ENCODE measurements around the gene FOXA1. TPM values are rescaled to one million over a fixed set of nuclear protein-coding genes. Genes with fewer than 3 reads are reported as not detected.

Gene FOXA1
- total RNA-seq, 1 experiment from 2014 or later, result 11.2 TPM

DNA sequence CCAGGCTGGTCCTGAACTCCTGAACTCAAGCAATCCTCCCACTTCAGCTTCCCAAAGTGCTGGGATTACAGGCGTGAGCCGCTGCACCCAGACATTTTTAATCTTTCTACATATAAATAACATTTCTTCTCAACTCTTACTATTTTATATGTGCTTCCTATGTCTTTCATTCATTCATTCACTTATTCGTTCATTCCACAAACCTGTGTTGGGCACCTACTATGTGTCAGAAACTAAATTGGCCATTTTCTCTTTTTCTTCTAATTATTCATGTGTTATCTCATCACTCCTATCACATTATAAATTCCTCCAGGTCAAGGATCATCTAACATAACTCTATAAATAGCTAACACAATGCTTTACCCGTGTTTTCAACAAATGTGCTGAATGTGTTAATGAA lies 23.7 kb downstream of the FOXA1 start:
- no peak for TF ChIP-seq CTCF (IDR thresholded peaks at IDR 0.05; ENCODE audit: unreplicated experiment)
- no peak for DNase-seq (ENCODE audit: unreplicated experiment)
- BruUV-seq (replicated peaks), result no TSS peak
- POLR2A ChIA-PET, result no interaction called here
- no peak overlapping the region for H3K27ac Mint-ChIP-seq (ENCODE audit: low read depth, unreplicated experiment)
- H3K36me3 Mint-ChIP-seq (ENCODE audit: insufficient read depth, unreplicated experiment), result no peaks in the 10 kb centered on the region
- intact Hi-C loops (cut with micrococcal nuclease), result no loop called here
- CTCF ChIA-PET, result interaction anchor here (1.1 to 1.9 kb wide), 2 partner anchors 22 to 337 kb away, joined by 3 to 4 read pairs; no protein-coding TSS in a partner anchor
- H3K4me1 Mint-ChIP-seq (ENCODE audit: insufficient read depth, unreplicated experiment), result peaks cover 9% of the 10 kb centered on the region
- no peak overlapping the region for H3K4me3 Mint-ChIP-seq (ENCODE audit: unreplicated experiment)
- no peaks in the 10 kb centered on the region for H3K9me3 Mint-ChIP-seq (ENCODE audit: unreplicated experiment)
- no peaks in the 10 kb centered on the region for H3K27me3 Mint-ChIP-seq (ENCODE audit: insufficient read depth, unreplicated experiment)

DNA sequence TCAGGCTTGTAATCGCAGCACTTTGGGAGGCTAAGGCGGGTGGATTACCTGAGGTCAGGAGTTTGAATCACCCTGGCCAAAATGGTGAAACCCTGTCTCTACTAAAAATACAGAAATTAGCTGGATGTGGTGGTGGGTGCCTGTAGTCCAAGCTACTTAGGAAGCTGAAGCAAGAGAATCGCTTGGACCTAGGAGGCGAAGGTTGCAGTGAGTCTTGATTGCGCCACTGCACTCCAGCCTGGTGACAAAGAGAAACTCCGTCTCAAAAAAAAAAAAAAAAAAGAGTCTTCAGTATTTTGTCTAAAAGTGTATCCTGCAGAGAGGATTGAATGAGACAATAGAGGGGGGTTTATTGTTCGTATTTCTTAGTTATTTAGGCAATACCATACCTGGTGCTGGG lies 25.3 kb downstream of the FOXA1 start:
- intact Hi-C loops (cut with micrococcal nuclease), result no loop called here
- no peaks in the 10 kb centered on the region for H3K36me3 Mint-ChIP-seq (ENCODE audit: insufficient read depth, unreplicated experiment)
- POLR2A ChIA-PET, result no interaction called here
- no peak for TF ChIP-seq CTCF (IDR thresholded peaks at IDR 0.05; ENCODE audit: unreplicated experiment)
- CTCF ChIA-PET, result interaction anchor here (1.1 to 1.5 kb wide), 2 partner anchors 116 to 319 kb away, joined by 3 to 4 read pairs; no protein-coding TSS in a partner anchor
- no peak for DNase-seq (ENCODE audit: unreplicated experiment)
- H3K27me3 Mint-ChIP-seq (ENCODE audit: insufficient read depth, unreplicated experiment), result no peaks in the 10 kb centered on the region
- H3K4me1 Mint-ChIP-seq (ENCODE audit: insufficient read depth, unreplicated experiment), result peaks cover 9% of the 10 kb centered on the region
- no peak overlapping the region for H3K27ac Mint-ChIP-seq (ENCODE audit: low read depth, unreplicated experiment)
- H3K9me3 Mint-ChIP-seq (ENCODE audit: unreplicated experiment), result no peaks in the 10 kb centered on the region
- no TSS peak for BruUV-seq (replicated peaks)
- H3K4me3 Mint-ChIP-seq (ENCODE audit: unreplicated experiment), result no peak overlapping the region

DNA sequence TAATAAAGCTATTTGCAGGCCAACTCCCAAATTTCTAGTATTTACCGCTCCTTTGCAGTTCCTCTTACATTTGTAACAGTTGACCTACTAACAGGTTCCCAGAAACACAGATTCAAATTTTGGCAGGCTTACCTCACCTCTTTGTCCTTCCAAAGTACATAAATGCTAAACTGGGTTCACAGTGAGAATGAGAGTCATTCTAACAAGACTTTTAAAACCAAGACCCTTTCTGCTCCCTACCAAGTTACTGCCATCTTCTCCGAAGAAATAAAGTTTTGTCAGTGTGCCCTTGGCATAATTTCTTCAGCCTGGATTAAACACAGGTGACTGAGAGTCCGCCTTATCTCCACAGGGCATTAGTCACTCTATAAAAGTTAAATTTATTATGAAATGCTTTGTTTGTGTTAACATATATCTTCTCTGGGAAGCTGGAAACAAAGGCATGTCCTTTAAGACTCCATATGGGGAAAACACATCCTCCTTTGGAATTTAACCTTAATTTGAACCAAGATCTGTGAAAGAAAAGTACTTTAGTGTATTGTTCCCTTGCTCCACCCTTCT lies 28.2 kb downstream of the FOXA1 start:
- ChIA-PET CTCF (interaction anchor here (0.5 to 0.6 kb wide), 3 partner anchors 123 to 303 kb away, joined by 3 to 4 read pairs (median 4); no protein-coding TSS in a partner anchor), POLR2A (no interaction called here)
- no peak for TF ChIP-seq CTCF (IDR thresholded peaks at IDR 0.05; ENCODE audit: unreplicated experiment)
- H3K4me1 Mint-ChIP-seq (ENCODE audit: insufficient read depth, unreplicated experiment), result peaks cover 9% of the 10 kb centered on the region
- BruUV-seq (replicated peaks), result no TSS peak
- no peaks in the 10 kb centered on the region for H3K9me3 Mint-ChIP-seq (ENCODE audit: unreplicated experiment)
- H3K27ac Mint-ChIP-seq (ENCODE audit: low read depth, unreplicated experiment), result no peak overlapping the region
- no peaks in the 10 kb centered on the region for H3K27me3 Mint-ChIP-seq (ENCODE audit: insufficient read depth, unreplicated experiment)
- peak; percentile 48 for DNase-seq (ENCODE audit: unreplicated experiment)
- intact Hi-C loops (cut with micrococcal nuclease), result no loop called here
- H3K4me3 Mint-ChIP-seq (ENCODE audit: unreplicated experiment), result no peak overlapping the region
- H3K36me3 Mint-ChIP-seq (ENCODE audit: insufficient read depth, unreplicated experiment), result no peaks in the 10 kb centered on the region

DNA sequence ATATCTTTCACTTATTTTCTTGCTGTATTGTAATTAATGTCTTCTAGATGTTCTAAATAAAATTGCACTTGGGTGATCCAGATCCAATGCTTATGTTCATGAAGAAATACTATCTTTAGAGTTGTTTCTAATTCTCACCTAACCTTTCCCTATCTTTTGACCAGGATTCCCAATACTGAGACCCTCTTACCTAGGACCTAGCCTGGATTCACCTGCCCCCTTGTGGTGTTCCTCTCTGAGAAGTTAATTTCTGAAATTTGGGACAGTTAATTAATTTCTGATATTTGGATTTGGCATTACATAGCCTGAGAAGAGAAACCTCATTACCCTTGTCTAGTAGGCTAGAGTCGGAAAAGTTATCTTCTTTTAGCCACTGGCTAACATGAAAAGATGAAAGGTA lies 29.5 kb downstream of the FOXA1 start:
- POLR2A ChIA-PET, result no interaction called here
- TF ChIP-seq CTCF (IDR thresholded peaks at IDR 0.05; ENCODE audit: unreplicated experiment), result no peak
- peaks cover 9% of the 10 kb centered on the region for H3K4me1 Mint-ChIP-seq (ENCODE audit: insufficient read depth, unreplicated experiment)
- no peak overlapping the region for H3K27ac Mint-ChIP-seq (ENCODE audit: low read depth, unreplicated experiment)
- CTCF ChIA-PET, result interaction anchor here (0.6 kb wide), 1 partner anchor 201 kb away, joined by 3 read pairs; no protein-coding TSS in a partner anchor
- DNase-seq (ENCODE audit: unreplicated experiment), result no peak
- intact Hi-C loops (cut with micrococcal nuclease), result no loop called here
- H3K9me3 Mint-ChIP-seq (ENCODE audit: unreplicated experiment), result no peaks in the 10 kb centered on the region
- no peaks in the 10 kb centered on the region for H3K27me3 Mint-ChIP-seq (ENCODE audit: insufficient read depth, unreplicated experiment)
- no TSS peak for BruUV-seq (replicated peaks)
- no peaks in the 10 kb centered on the region for H3K36me3 Mint-ChIP-seq (ENCODE audit: insufficient read depth, unreplicated experiment)
- H3K4me3 Mint-ChIP-seq (ENCODE audit: unreplicated experiment), result no peak overlapping the region
